Nephron progenitor cell (in vitro differentiated cells): ENCODE data around the gene DSG3.

Experiments
- DNase-seq: peaks from one replicate; pipeline ENCODE4 v3.0.0; 2021
- H3K27ac Mint-ChIP-seq: 2 replicates; pipeline ENCODE4 v1.8.0; 2021; ENCODE audit warnings: mild to moderate bottlenecking, moderate library complexity, mixed read lengths
- H3K27me3 Mint-ChIP-seq: 2 replicates; pipeline ENCODE4 v1.8.0; 2021; ENCODE audit warnings: mild to moderate bottlenecking, low read depth, mixed read lengths; ENCODE audit not compliant: poor library complexity
- H3K36me3 Mint-ChIP-seq: 2 replicates; pipeline ENCODE4 v1.8.0; 2021; ENCODE audit warnings: low read depth, mixed read lengths
- H3K4me1 Mint-ChIP-seq: 2 replicates; pipeline ENCODE4 v1.8.0; 2021; ENCODE audit warnings: mixed read lengths
- H3K4me3 Mint-ChIP-seq: 2 replicates; pipeline ENCODE4 v1.8.0; 2021; ENCODE audit warnings: mild to moderate bottlenecking, moderate library complexity, mixed read lengths
- H3K9me3 Mint-ChIP-seq: 2 replicates; pipeline ENCODE4 v1.8.0; 2021; ENCODE audit warnings: mild to moderate bottlenecking, moderate library complexity, mixed read lengths
- TF ChIP-seq, protein P1 (sequence below): fragments of 200-600 bp; sonication (generic); IDR thresholded peaks from 2 replicates; pipeline ENCODE4 v1.5.0; 2021; ENCODE audit warnings: antibody characterized with exemption

The DSG3 gene

DNA sequence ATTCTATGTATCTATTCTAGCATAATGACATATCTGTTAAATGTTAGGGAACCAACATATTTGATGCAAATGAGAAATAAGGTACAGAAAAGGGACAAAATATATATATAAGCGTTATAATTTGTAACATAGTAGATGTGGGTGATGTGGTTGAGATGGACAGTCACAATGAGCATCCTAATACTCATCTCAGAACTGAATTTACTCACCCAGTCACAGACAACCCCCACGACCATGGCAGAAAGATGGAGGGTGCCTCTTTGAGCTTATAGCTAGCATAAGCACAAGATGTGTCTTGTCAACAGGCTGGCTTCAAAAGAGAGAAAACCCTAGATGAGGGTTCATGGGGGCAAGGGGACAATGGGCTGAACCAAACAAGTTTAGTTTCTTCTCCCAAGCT is 9.1 kb upstream of the DSG3 start:
- peaks cover 6% of the 10 kb centered on the region for H3K27me3 Mint-ChIP-seq
- H3K4me1 Mint-ChIP-seq, result no peaks in the 10 kb centered on the region
- H3K9me3 Mint-ChIP-seq, result peaks cover 11% of the 10 kb centered on the region
- H3K27ac Mint-ChIP-seq, result no peak overlapping the region
- TF ChIP-seq, protein P1, sequence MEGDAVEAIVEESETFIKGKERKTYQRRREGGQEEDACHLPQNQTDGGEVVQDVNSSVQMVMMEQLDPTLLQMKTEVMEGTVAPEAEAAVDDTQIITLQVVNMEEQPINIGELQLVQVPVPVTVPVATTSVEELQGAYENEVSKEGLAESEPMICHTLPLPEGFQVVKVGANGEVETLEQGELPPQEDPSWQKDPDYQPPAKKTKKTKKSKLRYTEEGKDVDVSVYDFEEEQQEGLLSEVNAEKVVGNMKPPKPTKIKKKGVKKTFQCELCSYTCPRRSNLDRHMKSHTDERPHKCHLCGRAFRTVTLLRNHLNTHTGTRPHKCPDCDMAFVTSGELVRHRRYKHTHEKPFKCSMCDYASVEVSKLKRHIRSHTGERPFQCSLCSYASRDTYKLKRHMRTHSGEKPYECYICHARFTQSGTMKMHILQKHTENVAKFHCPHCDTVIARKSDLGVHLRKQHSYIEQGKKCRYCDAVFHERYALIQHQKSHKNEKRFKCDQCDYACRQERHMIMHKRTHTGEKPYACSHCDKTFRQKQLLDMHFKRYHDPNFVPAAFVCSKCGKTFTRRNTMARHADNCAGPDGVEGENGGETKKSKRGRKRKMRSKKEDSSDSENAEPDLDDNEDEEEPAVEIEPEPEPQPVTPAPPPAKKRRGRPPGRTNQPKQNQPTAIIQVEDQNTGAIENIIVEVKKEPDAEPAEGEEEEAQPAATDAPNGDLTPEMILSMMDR, result no peak
- H3K4me3 Mint-ChIP-seq, result no peak overlapping the region
- DNase-seq, result no peak
- H3K36me3 Mint-ChIP-seq, result no peaks in the 10 kb centered on the region

DNA sequence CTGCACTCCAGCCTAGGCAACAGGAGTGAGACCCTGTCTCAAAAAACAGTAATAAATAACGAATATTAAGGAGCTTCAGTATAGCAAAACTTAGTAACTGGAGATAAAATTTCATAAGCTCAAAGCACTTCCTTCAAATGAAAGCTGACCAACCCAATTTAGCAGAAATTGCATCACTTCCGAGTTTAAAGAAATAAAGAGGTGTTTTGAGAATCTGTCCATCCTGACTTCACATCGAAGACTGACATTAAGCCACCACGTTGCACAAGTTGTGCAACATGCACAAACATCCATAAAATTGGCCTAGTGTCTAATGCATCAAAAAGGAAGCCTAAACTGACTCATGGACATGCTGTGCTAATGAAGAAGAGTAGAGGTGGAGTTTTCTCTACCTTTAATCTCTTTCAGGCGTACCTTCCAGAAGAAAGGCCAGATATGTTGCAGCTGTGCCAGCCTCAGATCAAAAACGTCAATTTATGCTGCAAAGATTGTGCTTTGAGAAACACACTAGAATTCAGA is 7.7 kb upstream of the DSG3 start:
- no peak overlapping the region for H3K4me3 Mint-ChIP-seq
- no peak overlapping the region for H3K27ac Mint-ChIP-seq
- TF ChIP-seq, protein P1, result no peak
- no peaks in the 10 kb centered on the region for H3K4me1 Mint-ChIP-seq
- H3K27me3 Mint-ChIP-seq, result peaks cover 3% of the 10 kb centered on the region
- peaks cover 2% of the 10 kb centered on the region for H3K9me3 Mint-ChIP-seq
- no peak for DNase-seq
- H3K36me3 Mint-ChIP-seq, result no peaks in the 10 kb centered on the region

DNA sequence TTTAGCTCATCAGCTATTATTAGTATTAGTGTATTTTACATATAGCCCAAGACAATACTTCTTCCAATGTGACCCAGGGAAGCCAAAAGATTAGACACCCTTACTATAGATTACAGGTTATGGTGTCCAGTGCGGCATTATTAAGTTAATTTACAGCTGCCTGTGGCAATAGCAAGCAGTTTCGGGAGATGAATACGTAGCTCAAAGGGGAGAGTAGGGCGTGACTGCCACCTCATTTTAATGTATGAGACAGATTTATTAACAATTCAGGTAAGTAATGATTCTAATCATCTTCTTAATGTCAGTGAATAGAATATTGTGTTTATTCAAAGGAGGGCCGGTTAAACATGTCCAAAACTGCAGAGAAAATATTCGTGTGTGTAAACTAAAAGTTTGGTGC is 6.8 kb upstream of the DSG3 start:
- no peaks in the 10 kb centered on the region for H3K36me3 Mint-ChIP-seq
- DNase-seq, result no peak
- H3K4me3 Mint-ChIP-seq, result no peak overlapping the region
- H3K27ac Mint-ChIP-seq, result peak overlapping the region; percentile 4
- H3K27me3 Mint-ChIP-seq, result peaks cover 3% of the 10 kb centered on the region
- no peaks in the 10 kb centered on the region for H3K4me1 Mint-ChIP-seq
- no peaks in the 10 kb centered on the region for H3K9me3 Mint-ChIP-seq
- TF ChIP-seq, protein P1, result no peak

DNA sequence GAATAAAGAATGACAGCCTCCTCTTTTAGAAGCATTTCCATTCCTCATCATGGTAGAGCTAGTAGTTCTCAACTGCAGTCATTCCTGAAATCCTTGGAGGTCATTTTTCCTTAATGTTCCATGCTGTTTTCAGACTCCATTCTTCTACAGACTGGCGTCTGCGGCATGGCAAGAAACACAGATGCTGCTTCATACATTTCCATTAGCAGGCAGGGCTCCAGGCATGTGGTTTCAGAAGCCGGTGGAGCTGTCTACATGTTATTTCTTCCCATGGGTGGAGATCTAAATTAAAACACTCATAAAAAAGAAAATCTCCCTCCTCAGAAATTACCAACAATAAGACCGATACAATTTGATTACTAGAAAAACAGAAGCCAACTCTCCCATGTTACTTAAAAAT is 6.0 kb upstream of the DSG3 start:
- no peaks in the 10 kb centered on the region for H3K36me3 Mint-ChIP-seq
- TF ChIP-seq, protein P1, result no peak
- no peaks in the 10 kb centered on the region for H3K4me1 Mint-ChIP-seq
- H3K4me3 Mint-ChIP-seq, result no peak overlapping the region
- no peak overlapping the region for H3K27ac Mint-ChIP-seq
- no peak for DNase-seq
- peaks cover 3% of the 10 kb centered on the region for H3K27me3 Mint-ChIP-seq
- H3K9me3 Mint-ChIP-seq, result no peaks in the 10 kb centered on the region

DNA sequence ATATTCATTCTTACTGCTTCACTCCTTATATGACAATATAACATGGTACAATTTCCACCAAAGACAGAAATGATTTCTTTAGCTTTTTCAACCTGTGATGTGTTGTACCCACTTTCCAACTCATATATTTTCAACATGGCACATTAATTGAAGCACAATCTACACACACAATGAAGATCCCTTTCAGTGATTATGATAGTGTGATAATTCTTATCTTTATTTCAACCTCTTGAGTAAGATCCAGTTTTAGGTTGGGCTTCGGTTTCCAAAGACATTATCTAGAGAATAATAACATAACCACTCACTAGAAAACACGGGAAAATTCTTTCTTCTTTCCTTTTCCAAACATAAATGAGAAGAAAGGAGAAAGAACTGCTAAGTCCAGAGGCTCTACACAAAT is 3.4 kb upstream of the DSG3 start:
- no peak for DNase-seq
- H3K9me3 Mint-ChIP-seq, result no peaks in the 10 kb centered on the region
- H3K4me1 Mint-ChIP-seq, result peaks cover 4% of the 10 kb centered on the region
- H3K36me3 Mint-ChIP-seq, result no peaks in the 10 kb centered on the region
- H3K27me3 Mint-ChIP-seq, result peaks cover 3% of the 10 kb centered on the region
- H3K4me3 Mint-ChIP-seq, result no peak overlapping the region
- no peak overlapping the region for H3K27ac Mint-ChIP-seq
- TF ChIP-seq, protein P1, result no peak

DNA sequence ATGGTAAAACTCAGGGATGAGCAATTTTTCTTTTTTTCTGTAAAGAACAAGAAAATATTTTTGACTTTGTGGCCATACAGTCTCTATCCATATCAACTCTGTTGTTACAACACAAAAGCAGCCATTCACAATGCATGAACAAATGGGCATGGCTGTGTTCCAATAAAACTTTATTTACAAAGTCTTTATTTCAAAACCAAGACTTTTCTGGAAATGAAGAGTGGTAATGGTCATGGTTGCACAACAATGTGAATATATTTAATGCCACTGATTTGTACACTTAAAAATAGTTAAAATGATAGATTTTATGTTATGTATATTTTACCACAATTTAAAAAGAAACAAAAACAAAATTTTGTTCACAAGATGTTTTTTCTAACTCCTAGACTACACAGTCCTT is 1.6 kb upstream of the DSG3 start:
- Mint-ChIP-seq H3K27ac (no peak overlapping the region), H3K4me3 (no peak overlapping the region), H3K4me1 (peaks cover 4% of the 10 kb centered on the region), H3K36me3 (no peaks in the 10 kb centered on the region), H3K9me3 (no peaks in the 10 kb centered on the region), H3K27me3 (peaks cover 3% of the 10 kb centered on the region)
- DNase-seq, result no peak
- TF ChIP-seq, protein P1, result no peak
